HG02943 (cell line): ENCODE measurements around the gene RTP5.

Experiments
- ATAC-seq: cut with Tn5 transposase; IDR thresholded peaks from one replicate; pipeline ENCODE4 v1.9.1; 2021; ENCODE audit warnings: mild to moderate bottlenecking, low read depth, moderate library complexity; ENCODE audit not compliant: unreplicated experiment

The RTP5 gene

DNA sequence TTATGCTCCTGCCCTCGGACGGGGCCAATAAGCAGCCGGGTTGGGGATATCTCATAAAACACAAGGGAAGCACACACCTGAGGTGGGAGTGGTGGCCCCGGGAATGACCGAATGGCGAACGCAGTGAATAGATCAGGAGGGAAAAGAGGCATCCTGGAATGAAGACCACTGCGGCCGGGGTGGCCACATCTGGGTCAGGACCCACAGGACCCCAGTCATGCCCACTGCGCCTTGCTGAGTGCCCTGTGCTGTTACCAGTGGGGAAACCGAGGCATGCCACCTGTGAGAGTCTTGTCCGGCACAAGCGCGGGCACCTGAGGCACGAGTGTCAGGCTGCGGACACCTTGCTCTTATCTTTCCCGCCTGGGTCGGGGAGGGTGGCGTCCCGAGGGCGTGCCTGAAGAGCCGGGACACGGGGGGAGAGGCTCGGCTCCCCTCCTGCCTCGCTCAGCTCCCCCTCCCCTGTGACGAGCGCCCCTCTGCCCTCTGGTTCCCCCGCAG is 12.4 kb upstream of the RTP5 start:
- no peak for ATAC-seq

DNA sequence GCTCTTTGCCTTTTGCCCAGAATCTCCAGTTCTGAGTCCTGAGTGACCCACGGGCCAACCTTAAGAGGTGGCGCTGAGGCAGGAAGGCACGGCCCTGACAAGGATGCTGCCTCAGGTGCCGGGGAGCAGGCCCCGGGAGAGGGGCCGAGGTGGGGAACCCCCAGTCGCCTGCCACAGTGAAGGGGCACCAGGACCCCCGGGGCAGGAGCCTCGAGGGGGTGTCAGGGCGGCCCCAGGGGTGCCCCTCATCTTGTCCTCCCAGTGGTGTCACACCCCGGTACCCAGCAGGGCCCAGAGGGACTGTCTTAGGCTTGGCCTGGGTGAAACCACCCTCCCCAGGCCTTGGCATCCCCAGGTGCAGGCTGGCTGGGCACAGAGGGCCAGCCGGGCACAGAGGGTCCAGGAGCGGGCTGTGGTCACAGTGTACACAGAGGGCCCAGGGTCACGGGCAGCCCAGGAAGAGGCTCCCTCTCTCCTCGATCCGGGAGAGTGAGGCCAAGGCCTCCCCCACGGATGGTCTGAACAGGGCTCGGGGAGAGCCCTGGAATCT is 11.9 kb upstream of the RTP5 start:
- no peak for ATAC-seq

DNA sequence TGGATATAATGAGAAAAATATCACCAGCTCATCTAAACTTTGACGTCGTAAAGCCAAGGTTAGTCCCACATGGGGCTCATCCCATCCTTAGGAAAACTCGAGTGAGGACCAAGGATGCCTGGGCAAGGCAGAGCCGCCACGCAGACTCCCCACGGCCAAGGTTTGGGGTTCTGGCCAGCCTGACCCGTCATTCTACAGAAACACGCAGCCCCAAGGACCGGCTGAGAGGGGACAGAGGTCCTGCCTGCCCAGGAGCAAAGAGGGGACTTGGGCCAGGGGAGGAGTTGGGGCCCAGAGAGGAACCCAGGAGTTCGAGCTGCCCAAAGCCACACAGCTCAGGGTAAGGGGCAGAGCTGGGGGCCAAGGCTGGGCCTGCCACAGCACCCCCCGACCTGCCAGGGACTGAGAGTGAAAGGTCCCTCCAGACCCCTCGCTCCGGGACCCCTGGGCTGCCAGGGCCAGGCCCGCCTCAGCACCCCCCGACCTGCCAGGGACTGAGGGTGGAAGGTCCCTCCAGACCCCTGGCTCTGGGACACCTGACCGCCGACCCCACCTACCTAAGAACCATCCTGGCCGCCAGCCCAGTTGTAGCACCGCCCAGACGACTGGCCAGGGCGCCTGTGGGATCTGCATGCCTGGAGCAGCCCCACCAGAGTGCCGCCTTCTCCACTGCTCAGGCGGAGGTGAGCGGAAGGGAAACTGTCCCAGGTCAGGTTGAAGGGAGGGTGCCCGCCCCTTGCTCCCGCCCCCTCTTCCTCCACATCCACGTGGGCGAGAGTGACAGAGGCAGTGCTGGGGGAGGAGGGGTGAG is 11.1 kb upstream of the RTP5 start, which contains the start of gene PDCD1:
Gene PDCD1, minus strand, starts transcription at position 689 of the 811 bp plus-strand sequence. Its CDS starts 56 bp downstream, at position 633.
- ATAC-seq, result no peak

DNA sequence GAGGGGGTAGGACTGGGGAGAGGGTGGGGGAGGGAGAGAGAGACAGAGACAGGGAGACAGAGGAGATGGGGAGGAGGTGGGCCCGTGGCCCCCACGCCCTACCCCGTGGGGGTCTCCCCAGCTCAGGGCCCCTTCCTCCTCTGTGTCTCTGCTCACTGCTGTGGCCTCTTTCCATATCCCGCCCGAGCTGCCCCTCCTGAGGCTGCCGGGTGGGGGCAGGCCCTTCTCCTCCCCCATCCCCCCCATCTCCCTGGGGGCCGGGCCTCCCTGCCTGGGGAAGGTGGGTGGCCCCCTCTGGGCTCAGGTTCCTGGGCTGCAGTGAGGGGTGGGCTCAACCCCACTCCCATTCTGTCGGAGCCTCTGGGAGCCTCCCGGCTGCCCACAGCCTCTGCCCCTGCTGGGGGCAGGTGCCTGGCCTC is 10.5 kb upstream of the RTP5 start:
- no peak for ATAC-seq

DNA sequence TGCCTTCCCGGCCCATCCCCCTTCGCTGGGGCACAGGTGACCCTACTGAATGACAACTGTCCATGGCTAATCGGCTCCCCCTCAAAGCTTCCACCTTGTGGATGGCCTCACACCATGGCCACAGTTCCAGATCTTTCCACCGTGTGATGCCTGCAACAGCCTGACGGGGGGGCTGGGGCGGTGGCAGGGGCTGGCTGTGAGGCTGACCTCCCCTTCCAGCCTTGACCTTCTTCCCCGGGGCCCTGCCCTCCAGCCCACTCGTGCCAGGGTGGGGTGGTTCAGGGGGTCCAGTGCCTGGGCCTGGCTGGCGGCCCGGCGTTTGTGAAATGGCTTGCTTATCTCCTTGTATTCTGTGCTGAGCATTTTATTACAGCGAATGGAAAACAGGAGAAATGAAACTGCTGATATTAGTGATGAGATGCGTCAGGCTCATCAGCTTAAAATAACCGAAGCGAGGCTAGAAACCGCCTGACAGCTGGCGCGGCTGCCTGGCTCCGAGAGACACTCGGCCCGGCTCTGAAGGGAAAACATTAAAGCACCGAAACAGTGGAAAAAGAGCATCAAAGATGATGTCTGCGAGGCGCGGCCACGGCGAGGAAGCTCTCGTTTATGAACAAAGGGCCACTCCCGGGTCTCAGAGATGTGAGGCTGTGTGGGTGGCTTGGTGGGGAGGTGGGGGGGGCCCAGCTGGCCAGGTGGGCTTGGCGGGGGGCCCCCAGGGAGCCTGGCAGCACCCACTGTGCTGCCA is 9.9 kb upstream of the RTP5 start:
- no peak for ATAC-seq

DNA sequence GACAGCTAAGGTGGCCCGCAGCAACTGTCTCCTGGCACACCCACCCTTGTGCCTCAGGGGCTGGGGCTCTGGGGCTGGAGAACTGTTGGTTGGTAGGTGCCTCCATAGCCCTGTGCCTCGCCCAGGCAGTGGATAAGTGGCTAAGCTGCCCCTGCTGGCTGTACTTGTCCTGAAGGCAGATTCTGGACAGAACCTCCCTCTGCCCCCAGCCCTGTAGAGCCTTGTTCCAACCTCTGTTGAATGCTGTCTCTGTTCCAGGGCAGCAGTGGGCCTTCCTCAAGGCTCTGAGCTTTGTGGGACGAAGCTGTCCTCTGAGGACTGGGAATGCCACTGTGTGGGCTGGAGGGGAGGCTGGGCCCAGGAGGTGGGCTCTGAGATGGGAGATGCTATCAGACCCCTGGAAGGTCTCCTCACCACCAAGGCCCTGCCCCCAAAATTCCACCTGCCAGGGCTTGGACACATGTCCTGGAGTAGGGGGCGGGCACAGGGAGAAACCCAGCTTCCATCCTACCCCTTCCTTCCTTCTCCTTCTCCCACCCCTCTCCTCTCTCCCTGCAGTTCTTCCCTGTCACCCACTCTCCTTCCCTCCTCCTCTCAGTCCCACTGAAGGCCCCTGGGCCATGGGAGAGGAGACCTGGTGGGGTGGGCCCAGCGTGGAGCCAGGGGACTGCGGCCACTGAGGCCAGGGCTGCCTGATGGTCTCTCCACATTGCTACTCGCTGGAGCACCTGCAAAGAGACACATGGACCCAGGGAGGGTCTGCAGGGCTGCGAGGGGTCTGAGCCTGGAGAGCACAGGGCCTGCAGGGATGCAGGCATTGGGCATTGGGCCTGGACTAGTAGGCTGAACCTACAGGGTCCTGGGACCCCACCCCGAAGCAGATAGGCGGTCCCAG is 9.1 kb upstream of the RTP5 start:
- no peak for ATAC-seq

DNA sequence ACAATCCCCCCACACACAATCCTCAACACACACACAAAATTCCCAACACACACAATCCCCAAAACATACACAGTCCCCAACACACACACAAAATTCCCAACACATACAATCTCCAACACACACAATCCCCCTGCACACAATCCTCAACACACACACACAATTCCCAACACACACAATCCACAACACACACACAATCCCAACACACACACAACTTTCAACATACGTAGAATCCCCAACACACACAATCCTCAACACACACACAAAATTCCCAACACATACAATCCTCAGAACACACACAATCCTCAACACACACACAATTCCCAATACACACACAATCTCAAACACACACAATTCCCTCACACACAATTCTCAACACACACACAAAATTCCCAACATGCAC is 8.3 kb upstream of the RTP5 start:
- no peak for ATAC-seq

DNA sequence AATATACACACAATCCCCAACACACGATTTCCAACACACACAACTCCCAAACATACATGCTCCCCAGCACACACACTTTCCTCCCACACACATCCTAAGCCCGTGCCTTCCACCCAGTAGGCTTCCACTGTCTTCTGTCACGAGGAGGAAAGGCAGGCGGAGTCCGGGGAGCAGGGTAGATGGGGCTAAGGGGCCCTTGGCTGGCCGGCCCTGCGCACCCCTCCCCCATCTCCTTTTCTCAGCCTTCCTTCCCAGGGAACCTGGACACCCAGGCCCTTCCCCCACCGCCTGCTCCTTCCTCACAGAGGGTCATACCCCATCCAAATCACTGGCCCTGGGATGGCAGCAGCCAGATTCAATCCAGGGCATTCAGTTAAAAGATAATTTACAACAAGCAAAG is 7.4 kb upstream of the RTP5 start:
- no peak for ATAC-seq

DNA sequence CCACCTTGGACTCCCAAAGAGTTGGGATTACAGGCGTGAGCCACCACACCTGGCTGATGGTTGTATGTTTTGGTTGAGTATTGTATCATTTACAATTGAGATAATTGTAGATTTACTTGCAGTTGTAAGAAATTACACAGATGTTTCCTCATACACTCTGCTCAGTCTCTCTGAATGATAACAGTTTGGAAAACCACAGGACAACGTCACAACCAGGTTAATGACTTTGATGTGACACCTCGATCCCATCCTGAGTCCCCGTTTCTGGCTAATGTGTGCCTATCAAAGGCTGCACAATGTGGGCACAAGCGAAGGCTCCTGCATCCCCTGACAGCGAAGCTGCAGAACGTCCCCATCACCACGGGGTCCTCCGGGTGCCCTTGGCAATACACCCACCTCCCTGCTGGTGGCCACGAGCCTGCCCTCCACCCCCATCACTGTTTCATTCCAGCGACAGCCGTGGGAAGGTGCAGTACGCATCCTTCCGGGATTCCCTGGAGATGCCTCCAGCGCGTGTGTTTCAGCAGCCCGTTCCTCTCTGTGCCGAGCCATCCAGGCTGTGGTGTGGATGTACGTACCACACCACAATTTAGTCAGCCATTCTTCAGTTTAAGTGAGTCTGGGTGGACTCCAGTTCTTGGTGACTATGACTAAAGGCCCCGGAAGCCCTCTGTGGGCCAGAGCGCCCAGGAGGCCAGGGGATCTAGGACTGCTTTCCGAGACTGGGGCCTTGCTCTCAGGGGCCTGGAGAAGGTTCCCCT is 6.6 kb upstream of the RTP5 start:
- ATAC-seq, result no peak

DNA sequence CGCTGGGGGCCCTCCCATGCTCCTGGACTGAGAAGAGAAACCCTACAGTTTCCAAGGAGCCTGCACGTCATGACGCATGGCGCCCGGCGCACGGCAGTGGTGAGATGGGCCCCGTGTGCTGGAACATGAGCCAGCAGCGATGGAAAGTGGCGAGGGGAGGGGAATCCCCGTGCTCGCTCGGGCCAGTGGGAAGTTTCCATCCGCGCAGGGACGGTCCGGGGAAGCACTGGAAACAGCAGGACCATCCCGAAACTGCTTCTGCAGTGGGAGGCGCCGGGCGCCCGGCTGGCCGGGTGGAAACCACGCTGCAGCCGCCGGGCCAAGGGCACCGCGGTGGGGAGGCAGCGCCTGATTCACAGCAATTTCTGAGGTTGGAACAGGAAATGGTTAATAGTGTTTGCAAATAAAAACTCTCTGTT is 6.0 kb upstream of the RTP5 start:
- ATAC-seq, result no peak

DNA sequence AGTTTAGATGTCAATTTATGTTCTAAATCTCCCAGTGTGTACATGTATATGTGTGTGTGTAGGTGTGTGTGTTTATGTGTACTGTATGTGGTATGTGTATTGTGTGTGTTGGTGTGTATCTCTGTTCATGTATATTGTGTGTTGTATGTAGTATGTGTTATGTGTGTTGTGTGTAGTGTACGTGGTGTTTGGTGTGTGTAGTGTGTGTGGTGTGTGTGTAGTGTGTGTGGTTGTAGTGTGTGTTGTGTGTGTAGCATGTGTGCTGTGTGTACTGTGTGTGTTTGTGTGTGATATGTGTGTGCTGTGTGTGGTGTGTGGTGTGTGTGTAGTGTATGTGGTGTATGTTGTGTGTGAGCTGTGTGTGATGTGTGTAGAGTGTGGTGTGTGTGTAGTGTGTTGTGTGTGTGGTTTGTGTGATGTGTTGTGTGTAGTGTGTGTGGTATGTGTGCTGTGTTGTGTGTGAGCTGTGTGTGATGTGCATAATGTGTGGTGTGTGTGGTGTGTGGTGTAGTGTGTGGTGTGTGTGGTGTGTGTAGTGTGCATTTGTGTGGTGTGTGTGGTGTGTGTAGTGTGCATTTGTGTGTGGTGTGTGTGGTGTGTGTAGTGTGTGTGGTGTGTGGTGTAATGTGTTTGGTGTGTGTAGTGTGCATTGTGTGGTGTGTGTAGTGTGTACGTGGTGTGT is 5.2 kb upstream of the RTP5 start:
- ATAC-seq, result no peak

DNA sequence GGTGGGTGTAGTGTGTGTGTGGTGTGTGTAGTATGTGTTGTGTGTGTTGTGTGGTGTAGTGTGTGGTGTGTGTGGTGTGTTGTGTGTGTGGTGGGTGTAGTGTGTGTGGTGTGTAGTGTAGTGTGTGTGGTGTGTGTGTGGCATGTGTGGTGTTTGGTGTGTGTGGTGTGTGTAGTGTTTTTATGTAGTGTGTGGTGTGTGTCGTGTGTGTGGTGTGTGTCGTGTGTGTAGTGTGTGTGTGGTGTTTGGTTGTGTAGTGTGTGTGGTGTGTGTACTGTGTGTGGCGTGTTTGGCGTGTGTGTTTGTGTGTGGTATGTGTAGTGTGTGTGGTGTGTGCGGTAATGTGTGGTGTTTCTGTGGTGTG is 4.7 kb upstream of the RTP5 start:
- no peak for ATAC-seq

DNA sequence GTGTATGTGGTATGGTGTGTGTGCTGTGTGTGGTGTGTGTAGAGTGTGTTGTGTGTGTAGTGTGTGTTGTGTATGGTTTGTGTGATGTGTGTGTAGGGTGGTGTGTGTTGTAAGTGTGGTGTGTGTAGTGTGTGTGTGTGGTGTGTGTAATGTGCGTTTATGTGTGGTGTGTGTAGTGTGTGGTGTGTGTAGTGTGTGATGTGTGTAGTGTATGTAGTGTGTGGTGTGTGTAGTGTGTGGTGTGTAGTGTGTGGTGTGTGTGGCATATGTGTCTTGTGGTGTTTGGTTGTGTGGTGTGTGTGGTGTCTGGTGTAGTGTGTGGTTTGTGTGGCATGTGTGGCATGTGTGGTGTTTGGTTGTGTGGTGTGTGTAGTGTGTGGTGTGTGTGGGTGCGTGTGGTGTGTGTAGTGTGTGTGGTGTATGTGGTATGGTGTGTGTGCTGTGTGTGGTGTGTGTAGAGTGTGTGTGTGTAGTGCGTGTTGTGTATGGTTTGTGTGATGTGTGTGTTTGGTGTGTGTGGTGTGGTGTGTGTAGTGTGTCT is 4.0 kb upstream of the RTP5 start:
- no peak for ATAC-seq

DNA sequence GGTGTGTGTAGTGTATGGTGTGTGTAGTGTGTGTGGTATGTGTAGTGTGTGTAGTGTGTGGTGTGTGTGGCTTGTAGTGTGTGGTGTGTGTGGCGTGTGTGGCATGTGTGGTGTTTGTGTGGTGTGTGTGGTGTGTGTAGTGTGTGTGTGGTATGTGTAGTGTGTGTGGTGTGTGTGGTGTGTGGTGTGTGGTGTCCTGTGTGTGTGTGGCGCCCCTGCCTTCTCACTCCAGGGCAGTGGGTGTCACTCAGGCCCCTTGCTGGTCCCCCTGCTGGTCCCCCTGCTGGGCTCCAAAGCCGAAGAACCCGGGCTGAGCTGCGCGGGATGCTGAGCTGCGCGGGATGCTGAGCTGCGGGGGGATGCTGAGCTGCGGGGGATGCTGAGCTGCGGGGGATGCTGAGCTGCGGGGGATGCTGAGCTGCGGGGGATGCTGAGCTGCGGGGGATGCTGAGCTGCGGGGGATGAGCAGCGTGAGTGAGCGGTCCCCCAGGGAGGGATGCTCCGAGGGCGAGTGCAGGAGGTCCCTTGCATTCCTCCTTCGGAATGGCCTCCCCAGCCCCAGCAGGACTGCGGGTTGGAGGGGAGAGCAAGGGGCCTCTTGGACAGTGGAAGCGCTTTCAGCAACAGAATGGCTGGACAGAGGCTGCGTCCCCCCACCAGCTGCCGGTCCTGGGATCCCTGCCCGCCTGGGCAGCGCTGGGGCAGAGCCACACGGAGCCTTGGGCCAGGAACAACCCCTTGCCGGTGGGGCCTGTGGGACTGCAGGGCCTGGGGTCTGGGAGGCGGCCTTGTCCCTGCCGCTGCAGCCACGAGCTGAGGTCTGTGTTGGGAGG is 3.4 kb upstream of the RTP5 start:
- no peak for ATAC-seq

DNA sequence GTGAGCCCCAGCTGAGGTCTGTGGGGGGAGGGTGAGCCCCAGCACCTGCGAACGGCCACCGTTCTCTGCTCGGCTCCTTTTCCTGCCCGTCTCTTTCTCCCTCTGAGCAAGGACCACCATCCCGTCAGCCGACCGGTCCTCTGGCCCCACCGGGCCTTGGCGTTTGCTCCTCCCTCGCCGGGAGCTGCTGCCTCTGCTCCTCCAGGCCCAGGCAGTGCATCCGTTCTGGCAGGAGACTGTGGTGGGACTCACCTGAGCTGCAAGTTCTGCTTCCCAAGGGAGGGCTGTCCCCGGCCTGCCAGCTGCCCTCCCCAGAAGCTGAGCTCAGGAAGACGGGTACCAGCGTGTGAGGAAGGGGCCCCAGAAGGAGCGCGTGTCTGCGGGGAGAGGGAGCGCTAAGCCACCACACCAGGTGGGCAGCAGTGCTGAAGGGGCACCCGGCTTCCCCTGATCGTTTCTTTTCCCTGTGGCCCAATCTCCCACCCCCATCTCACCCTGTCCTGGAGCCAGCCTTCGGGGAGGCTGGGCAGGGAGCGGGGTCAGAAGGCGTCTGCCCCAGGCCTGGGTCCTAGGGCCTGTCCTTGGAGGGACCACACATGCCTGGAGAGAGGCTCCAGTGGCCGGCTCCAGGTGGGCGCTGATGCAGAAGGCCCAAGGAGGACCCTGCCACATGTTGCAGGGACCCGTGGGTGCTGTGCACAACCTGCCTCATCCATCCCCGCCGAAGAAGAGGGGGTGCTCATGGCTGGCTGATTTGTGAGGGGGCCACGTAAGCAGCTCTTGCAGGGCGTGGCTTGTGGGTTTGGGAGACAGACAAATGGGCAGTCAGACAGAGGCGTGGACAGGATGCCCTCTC is 2.5 kb upstream of the RTP5 start:
- no peak for ATAC-seq

DNA sequence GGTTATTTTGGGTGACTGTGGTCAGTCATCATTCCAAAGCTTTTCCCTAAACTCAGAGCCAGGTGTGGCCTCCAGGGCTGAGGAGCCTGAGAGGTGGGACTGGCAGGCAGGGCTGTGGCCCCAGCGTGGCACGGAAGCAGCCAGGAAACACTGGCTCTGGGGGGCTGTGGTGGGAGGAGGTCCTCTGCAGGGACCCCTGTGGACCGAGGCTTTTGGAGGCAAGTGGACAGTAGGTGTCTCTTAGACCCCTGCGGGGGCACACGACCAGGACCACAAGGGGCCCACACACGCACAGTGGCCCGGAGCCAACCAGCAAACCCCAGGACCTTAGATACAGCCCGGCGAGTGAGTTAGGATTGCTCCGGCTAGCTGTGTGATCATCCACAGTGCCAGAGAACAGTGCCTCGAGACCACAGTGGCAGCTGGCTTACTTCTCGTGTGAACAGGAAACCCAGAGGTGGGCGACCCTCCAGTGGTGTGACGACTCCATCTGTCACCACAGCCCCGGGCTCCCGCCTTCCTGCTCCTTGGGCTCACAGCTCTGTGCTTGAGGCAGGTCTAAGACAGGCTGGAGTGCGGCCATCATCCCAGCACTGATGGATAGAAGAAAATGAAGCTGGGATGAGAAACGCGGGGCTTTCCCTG is 1.6 kb upstream of the RTP5 start:
- no peak for ATAC-seq

DNA sequence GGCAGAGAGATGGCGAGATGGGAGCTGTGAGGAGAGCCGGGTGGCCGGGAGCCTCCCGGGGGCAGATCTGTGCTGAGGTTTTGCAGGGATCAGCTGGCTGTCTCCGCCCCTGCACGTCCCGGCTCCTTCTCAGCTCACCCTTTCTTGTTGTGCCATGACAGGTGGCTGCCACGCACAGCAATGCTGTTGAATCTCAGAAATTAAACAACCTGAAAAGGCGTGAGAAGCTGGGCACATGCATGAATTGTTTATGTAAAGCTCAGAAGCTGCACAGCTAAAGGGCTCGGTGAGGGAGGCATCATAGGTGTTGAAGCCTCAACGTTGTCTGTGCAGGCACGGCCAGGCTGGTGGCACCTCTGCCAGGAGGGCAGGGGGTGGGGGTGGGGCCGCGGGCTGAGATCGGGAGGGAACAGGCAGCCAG is 858 bp upstream of the RTP5 start:
- no peak for ATAC-seq
